Endometrial microvascular endothelial cells (primary cell): Measurements from ENCODE around the gene SLC6A3. TPM values are rescaled to one million over a fixed set of nuclear protein-coding genes. Genes with fewer than 3 reads are reported as not detected.
"Not testable (repeated sequence)": the region's sequence is repeated elsewhere in the genome, so short reads cannot be mapped to it uniquely, and the experiment has no call there.

Experiments used
- in situ Hi-C: cut with HindIII; loops from 2 replicates; pipeline ENCODE4 v1.10.0; 2017; ENCODE audit warnings: low sequenced_read_pairs, low pct_unique_long_range_greater_than_20kb; ENCODE audit errors: inconsistent ontology term
- total RNA-seq: library from RNA; depleted of rRNA; stranded (reverse); fragments of >200 nt; gene quantifications from one replicate; pipeline ENCODE4 v1.2.3, GENCODE V29; 2015; ENCODE audit errors: inconsistent ontology term

Gene SLC6A3
- total RNA-seq, 1 donor from 2014 or later = not detected

- in situ Hi-C loops = no loop called here
Measured at GRCh38 chr5:1382248-1382700, 63.0 kb downstream of the SLC6A3 start.

- in situ Hi-C loops = no loop called here
Measured at GRCh38 chr5:1381370-1382247, 63.6 kb downstream of the SLC6A3 start.

- in situ Hi-C loops = no loop called here
Measured at GRCh38 chr5:1380910-1381309, 64.3 kb downstream of the SLC6A3 start.

GRCh38 chr5:1380011-1380817 lies 65.0 kb downstream of the SLC6A3 start:
- in situ Hi-C loops = no loop called here

GRCh38 chr5:1378866-1379659 lies 66.2 kb downstream of the SLC6A3 start:
- in situ Hi-C loops = no loop called here

- in situ Hi-C loops = no loop called here
Measured at GRCh38 chr5:1378096-1378495, 67.1 kb downstream of the SLC6A3 start.

GRCh38 chr5:1376981-1377380 lies 68.3 kb downstream of the SLC6A3 start:
- in situ Hi-C loops = no loop called here

- in situ Hi-C loops = no loop called here
Measured at GRCh38 chr5:1375871-1376810, 69.1 kb downstream of the SLC6A3 start.

GRCh38 chr5:1374679-1375055 lies 70.6 kb downstream of the SLC6A3 start:
- in situ Hi-C loops = no loop called here

- in situ Hi-C loops = no loop called here
Measured at GRCh38 chr5:1374030-1374678, 71.1 kb downstream of the SLC6A3 start.

GRCh38 chr5:1371972-1372342 lies 73.3 kb downstream of the SLC6A3 start:
- in situ Hi-C loops = not testable (repeated sequence)

GRCh38 chr5:1371218-1371971 lies 73.8 kb downstream of the SLC6A3 start:
- in situ Hi-C loops = no loop called here

GRCh38 chr5:1370006-1370405 lies 75.2 kb downstream of the SLC6A3 start:
- in situ Hi-C loops = no loop called here

- in situ Hi-C loops = no loop called here
Measured at GRCh38 chr5:1368756-1369155, 76.5 kb downstream of the SLC6A3 start.

GRCh38 chr5:1368236-1368635 lies 77.0 kb downstream of the SLC6A3 start:
- in situ Hi-C loops = no loop called here

GRCh38 chr5:1367149-1367548 lies 78.1 kb downstream of the SLC6A3 start:
- in situ Hi-C loops = no loop called here

GRCh38 chr5:1366514-1366913 lies 78.7 kb downstream of the SLC6A3 start:
- in situ Hi-C loops = no loop called here
